Left kidney (tissue), 8 donors: ENCODE data around the gene HYLS1. TPM values are rescaled to one million over a fixed set of nuclear protein-coding genes. Genes with fewer than 3 reads are reported as not detected.
"Not testable (repeated sequence)": the region's sequence is repeated elsewhere in the genome, so short reads cannot be mapped to it uniquely, and the experiment has no call there.

Experiments
- DNase-seq: peaks from one replicate; pipeline ENCODE4 v3.0.0-alpha.2; 2013
- long read RNA-seq, 8 donors: transcript quantifications; one replicate each; lab custom pipeline, GENCODE V29; 2026
- polyA plus RNA-seq: library from polyadenylated mRNA; unstranded; fragments of 120-200 nt; gene quantifications from one replicate; pipeline ENCODE4 v1.2.1, GENCODE V29; 2013; ENCODE audit not compliant: insufficient read length

The HYLS1 gene
- 15.3 TPM for polyA plus RNA-seq
- long read RNA-seq, donor 1, transcript HYLS1-202 (3 exons, 2,061 nt) = major isoform, 8 of 21 reads
- long read RNA-seq, donor 1, partial matches to known transcripts = 13 of 21 reads
- long read RNA-seq, donor 1, other reads (novel, unspliced or antisense) = 0 of 21 reads
- long read RNA-seq, donor 2, partial matches to known transcripts = 11 of 20 reads
- long read RNA-seq, donor 2, other reads (novel, unspliced or antisense) = 6 of 20 reads
- long read RNA-seq, donor 3, partial matches to known transcripts = 23 of 26 reads
- long read RNA-seq, donor 3, other reads (novel, unspliced or antisense) = 0 of 26 reads
- long read RNA-seq, donor 4 = 0 reads
- long read RNA-seq, donor 5, transcript HYLS1-202 (3 exons, 2,061 nt) = major isoform, 9 of 23 reads
- long read RNA-seq, donor 5, partial matches to known transcripts = 14 of 23 reads
- long read RNA-seq, donor 5, other reads (novel, unspliced or antisense) = 0 of 23 reads
- long read RNA-seq, donor 6, partial matches to known transcripts = 6 of 10 reads
- long read RNA-seq, donor 6, other reads (novel, unspliced or antisense) = 0 of 10 reads
- long read RNA-seq, donor 7, transcript HYLS1-202 (3 exons, 2,061 nt) = major isoform, 10 of 10 reads
- long read RNA-seq, donor 7, partial matches to known transcripts = 0 of 10 reads
- long read RNA-seq, donor 7, other reads (novel, unspliced or antisense) = 0 of 10 reads
- long read RNA-seq, donor 8, partial matches to known transcripts = 0 of 4 reads
- long read RNA-seq, donor 8, other reads (novel, unspliced or antisense) = 0 of 4 reads

- peak; percentile 91 for DNase-seq
Observed at GRCh38 chr11:125887373-125888324, at the start of gene HYLS1. Gene HYLS1, plus strand, starts transcription at chr11:125887668. Its CDS starts 11,701 bp downstream, at chr11:125899369.

GRCh38 chr11:125842321-125842948 is 45.0 kb upstream of the HYLS1 start:
- DNase-seq = no peak

DNA sequence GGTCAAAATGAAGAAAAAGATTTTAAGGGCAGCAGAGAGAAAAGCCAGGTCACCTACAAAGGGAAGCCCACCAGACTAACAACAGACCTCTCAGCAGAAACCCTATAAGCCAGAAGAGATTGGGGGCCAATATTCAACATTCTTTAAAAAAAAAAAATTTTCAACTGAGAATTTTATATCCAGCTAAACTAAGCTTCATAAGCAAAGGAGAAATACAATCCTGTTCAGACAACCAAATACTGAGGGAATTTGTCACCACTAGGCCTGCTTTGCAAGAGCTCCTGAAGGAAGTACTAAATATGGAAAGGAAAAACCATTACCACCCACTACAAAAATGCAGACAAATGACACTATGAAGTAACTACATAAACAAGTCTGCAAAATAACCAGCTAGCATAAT is 41.3 kb upstream of the HYLS1 start:
- DNase-seq = no peak

GRCh38 chr11:125857670-125858069 is 29.8 kb upstream of the HYLS1 start:
- DNase-seq = not testable (repeated sequence)

DNA sequence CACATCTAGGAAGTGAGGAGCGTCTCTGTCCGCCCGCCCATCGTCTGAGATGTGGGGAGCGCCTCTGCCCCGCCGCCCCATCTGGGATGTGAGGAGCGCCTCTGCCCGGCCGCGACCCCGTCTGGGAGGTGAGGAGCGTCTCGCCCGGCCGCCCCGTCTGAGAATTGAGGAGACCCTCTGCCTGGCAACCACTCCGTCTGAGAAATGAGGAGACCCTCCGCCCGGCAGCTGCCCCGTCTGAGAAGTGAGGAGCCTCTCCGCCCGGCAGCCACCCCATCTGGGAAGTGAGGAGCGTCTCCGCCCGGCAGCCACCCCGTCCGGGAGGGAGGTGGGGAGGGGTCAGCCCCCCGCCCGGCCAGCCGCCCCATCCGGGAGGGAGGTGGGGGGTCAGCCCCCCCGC is 24.7 kb upstream of the HYLS1 start:
- DNase-seq = not testable (repeated sequence)

- not testable (repeated sequence) for DNase-seq
Observed at GRCh38 chr11:125865354-125865753, 22.1 kb upstream of the HYLS1 start.

GRCh38 chr11:125869521-125869920 is 17.9 kb upstream of the HYLS1 start:
- no peak for DNase-seq

DNA sequence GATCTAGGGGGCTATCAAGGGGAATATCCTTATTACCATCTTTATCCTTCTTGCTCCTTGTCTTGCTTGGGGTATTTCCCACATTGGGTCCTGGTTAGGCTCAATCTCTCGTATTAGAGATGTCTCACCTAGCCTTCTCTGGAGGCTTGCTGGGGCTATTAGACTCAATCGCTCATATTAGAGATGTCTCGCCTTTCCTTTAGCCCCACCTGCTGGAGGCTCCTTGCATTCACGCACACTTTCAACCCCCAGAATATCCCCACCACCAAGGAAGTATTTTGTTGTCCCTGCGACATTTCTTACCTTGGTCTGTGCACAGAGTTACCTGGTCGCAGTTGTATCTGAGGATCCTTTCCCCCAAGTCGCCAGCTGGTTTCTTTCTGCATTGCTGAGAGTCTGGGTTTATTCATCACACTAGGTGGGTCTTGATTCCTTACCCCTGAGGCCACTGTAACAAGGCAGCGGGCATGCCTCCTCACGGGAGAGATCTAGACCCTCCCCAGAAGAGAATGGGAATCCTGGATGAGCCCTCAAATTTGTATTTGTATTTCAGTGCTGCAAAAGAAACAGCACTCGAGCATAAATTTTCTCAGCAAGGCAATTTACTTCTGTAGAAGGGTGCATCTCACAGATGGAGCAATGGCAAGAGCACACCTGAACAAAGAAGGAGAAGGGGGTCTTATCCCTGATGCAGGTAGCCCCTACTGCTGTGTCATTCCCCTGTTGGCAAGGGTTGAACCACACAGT is 15.9 kb upstream of the HYLS1 start:
- DNase-seq = no peak

GRCh38 chr11:125872138-125872491 is 15.4 kb upstream of the HYLS1 start:
- no peak for DNase-seq

DNA sequence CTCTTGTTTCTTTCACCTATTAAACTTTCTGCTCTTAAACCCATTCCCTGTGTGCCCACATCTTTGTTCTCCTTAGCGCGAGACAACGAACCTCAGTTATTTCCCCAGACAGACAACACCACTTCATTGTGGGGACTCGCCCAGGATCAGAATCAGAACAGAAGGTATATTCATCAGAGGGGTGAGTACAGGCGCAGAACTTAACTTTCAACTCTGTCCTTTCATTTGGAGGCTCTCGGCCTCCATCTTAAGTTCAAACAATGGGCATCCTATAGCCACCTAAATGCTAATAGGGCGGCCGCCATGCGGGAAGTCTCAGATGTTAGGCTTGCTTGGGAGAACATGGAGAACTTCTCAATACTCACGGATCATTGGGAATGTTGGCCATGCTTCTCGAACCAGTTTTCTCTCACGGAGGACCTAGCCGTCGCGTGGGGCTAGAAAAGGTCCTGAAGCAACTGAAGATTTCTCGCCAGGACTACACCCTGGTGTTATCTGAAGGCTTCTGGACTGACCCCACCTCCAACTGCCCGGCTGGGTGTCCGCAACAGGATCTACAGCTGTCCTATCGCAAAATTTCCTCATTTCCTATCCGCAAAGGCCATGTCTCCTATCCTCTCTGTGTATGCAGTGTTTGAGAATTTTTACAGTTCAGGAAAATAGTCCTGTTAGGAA is 13.4 kb upstream of the HYLS1 start:
- no peak for DNase-seq

DNA sequence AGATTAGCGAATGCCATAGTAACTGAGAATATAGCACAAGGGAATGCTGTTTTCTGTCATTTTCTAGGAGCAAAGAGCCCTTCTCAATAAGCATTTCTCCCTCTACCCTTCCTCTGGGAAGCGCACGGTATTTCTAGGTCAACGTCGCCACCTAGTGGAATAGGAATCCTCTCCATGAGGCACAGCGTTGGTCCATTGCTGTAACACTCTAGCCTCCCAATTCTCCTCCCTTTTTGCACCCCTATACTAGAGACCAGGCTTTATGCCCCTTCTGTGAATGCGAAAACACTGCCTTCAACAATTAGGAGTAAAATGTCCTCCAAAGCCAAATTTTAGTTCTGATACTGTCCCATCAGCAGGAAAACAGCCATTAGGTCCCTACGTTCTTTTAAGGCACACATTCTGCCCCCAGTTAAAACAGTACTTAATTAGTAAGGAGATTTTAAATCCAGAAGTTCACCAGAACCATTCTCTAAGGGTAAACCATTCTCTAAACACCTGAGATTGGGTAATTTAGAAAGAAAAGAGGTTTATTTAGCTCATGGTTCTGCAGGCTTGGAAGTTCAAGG is 12.8 kb upstream of the HYLS1 start:
- peak; percentile 72 for DNase-seq

DNA sequence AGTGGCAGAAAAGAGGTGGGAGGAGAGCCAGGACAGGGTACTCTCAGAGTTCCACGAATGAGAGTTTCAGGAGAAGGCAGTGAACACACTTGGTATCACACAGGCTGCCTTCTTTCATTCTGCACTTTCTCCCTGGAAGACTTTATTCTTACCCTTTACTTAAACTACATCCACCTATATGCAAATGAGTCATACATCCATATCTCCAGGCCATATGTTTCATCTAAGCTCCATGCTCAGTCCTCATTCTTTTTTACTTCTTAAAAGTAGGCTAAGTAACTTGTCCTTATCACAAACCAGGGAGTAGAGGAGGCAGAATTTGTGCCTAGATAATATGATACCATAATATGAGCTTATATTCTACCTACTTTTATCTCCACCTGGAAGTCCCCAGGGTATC is 6.2 kb upstream of the HYLS1 start:
- DNase-seq = no peak

DNA sequence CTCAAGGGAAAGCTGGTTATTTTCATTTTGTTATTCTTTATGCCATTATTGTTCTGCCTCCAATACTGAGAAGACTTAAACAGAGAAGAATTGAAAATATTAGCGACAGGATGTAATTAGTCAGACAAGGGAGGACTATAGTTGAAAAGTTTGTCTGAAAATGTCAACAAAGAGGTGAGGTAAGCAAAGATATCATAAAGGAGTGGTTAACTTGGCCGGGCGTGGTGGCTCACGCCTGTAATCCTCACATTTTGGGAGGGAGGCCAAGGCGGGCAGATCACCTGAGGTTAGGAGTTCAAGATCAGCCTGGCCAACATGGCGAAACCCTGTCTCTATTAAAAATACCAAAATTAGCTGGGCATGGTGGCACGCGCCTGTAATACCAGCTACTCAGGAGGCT is 4.1 kb upstream of the HYLS1 start:
- DNase-seq = no peak

- peak; percentile 6 for DNase-seq
Observed at GRCh38 chr11:125886997-125887372, 483 bp upstream of the HYLS1 start.

DNA sequence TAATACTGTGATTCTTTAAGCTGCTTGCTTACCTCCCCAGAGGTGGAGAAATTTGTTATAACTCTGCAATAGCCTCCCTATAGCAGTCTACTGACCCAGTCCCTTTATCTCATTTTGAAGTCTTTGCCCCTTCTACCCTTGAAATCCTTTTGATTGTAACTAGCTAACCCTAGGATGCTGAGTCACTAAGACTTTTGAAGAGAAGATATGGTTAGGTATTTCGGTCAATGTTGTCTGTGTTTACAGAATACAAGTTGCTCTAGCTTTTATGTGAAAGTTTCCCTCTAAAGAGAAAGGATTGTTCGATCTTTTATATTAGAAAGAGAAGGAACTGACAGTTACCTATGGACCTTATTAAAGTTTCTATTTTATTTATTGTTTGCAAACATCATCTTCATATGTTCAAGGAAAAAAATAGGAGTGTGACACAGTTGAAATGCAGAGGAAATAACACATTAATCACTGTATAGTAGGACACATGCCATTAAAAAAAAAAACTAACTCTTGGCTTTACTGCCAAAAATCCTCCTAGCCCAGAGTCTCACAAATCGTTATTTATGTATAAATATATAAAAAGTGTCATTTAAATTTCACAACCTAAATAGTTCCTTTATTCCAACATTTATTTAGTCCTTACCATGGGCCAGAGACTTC is 3.1 kb downstream of the HYLS1 start:
- DNase-seq = no peak

DNA sequence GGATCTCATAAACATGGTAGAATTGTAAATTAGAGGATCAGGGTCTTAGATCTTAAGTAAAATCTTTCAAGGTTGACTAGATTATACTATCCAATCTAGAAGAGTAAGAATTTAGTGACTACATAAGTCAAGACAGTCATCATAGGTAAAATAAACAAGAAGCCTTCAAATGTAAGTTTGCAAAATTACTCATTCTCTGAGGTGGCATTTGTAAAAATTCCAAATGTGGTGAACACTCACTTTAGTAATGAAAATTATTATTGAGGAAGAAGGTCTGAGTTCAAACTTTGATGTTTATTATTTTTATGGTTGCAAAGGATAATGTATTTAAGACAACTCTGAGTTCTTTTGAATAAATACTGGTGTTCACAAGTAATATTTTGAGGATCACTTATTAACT is 4.6 kb downstream of the HYLS1 start:
- no peak for DNase-seq

- DNase-seq = no peak
Observed at GRCh38 chr11:125892994-125893393, 5.5 kb downstream of the HYLS1 start.

GRCh38 chr11:125901872-125902271 is 14.4 kb downstream of the HYLS1 start:
- no peak for DNase-seq

- DNase-seq = no peak
Observed at GRCh38 chr11:125902277-125902926, 14.9 kb downstream of the HYLS1 start.
